SK-N-MC (cell line): ENCODE results near the gene CLIC6.

Experiments
- EZH2 ChIP-seq: fragments of 200-600 bp; sonication (generic); IDR thresholded peaks from one replicate; pipeline ENCODE4 v1.6.1; 2017; ENCODE audit warnings: antibody characterized with exemption
- FOXP2 ChIP-seq: optimal IDR thresholded peaks from 2 replicates; pipeline ENCODE3; 2011; ENCODE audit warnings: mild to moderate bottlenecking, moderate library complexity; ENCODE audit not compliant: insufficient read depth; ENCODE audit errors: extremely low read length, control extremely low read depth
- POLR2AphosphoS5 ChIP-seq: IDR thresholded peaks from 2 replicates; pipeline ENCODE4 v1.6.1; 2012; ENCODE audit warnings: mild to moderate bottlenecking, low read depth, low read length, borderline replicate concordance

- TF ChIP-seq POLR2AphosphoS5 (no peak), EZH2 (no peak), FOXP2 (no peak)
Observed at GRCh38 chr21:34736116-34736874, 67.5 kb downstream of the CLIC6 start.
